ENCODE results near the gene SLC38A9.
A peak's percentile ranks its signal among the peaks of the same experiment; 100 is the strongest.
"Not testable (repeated sequence)": the region's sequence is repeated elsewhere in the genome, so short reads cannot be mapped to it uniquely, and the experiment has no call there.

The SLC38A9 gene, protein sequence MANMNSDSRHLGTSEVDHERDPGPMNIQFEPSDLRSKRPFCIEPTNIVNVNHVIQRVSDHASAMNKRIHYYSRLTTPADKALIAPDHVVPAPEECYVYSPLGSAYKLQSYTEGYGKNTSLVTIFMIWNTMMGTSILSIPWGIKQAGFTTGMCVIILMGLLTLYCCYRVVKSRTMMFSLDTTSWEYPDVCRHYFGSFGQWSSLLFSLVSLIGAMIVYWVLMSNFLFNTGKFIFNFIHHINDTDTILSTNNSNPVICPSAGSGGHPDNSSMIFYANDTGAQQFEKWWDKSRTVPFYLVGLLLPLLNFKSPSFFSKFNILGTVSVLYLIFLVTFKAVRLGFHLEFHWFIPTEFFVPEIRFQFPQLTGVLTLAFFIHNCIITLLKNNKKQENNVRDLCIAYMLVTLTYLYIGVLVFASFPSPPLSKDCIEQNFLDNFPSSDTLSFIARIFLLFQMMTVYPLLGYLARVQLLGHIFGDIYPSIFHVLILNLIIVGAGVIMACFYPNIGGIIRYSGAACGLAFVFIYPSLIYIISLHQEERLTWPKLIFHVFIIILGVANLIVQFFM

DNA sequence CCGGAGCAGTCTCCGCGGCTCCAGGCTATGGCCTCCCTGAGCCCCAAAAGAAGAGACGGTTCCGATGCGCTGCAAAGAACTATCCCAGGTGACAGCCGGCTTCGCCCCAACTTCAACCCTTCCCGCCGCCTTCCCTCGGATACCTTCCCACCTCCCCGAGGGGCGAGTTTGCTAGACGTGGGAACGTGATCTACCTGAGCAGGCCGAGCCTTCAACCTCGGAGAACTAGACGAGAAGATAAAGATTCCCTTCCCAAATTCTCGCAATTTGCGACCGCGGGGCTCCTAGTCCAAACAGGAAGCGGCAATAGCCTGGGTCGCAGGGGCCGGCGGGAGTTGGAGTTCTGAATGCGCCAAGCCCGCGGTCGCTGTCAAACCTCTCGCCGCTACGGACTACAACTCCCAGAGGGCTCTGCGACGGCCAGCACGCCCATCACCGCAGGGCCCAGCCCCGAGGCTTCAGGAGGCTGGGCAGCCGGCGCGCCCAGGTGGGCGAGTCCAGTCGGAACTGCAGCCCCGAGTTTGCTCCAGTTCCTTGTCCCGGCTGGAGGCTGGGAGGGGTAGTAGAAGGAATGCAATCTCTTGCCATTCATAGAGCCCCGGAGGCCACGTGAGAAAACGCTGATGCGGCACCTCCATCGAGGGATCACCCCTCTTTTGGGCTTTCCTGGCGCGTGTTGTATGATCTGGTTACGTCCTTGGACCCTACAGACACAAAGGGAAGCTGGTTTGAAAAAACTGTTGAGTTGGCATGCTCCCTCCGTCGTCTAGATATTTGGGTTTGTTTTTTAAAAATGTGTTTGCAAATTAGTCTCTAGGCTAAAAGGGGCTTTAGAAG, at the start of gene SLC38A9:
Gene SLC38A9, minus strand, starts transcription at position 302 of the 837 bp plus-strand sequence. CDS start 14,366 bp downstream, outside the sequence.
- peak; percentile 86 to 96 for DNase-seq

GRCh38 chr5:55761721-55762120, 49.6 kb upstream of the SLC38A9 start:
- not testable (repeated sequence) for DNase-seq

GRCh38 chr5:55758714-55759113, 46.6 kb upstream of the SLC38A9 start:
- no peak for DNase-seq

DNA sequence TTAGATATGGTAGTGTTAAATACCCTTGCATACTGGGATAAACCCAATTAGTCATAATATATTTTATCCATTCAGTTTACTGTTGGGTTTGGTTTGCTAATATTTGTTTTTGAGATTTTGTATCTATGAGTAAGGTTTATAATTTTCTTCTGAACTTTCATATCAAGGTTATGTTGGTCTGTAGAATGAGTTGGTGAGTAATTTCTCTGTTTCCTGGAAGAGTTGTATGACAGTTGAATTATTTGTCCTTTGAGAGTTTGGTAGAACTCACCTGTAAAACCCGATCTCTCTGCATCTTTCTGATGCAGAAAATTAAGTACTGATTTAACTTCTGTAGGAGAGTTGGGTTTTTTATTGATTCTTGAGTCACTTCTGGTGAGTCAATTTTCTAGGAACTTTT, 46.1 kb upstream of the SLC38A9 start:
- no peak for DNase-seq

DNA sequence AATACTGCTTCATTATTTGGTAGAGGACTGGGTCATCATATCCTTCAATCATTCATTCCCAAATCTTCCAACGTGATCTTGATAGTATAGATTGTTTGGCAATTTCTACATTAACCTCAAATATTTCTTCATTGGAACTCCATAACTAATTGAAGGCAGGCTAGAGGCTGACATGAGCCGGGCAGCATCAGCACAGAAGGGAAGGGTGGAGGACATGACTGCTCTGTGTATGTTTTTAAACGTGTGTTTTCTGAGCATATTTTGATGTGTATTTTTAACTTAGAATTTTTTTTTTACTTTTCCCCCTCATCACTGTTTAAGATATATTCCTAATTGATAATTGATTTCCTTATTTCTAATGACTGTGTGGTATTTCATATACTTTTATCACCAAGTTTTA, 38.4 kb upstream of the SLC38A9 start:
- no peak for DNase-seq

DNA sequence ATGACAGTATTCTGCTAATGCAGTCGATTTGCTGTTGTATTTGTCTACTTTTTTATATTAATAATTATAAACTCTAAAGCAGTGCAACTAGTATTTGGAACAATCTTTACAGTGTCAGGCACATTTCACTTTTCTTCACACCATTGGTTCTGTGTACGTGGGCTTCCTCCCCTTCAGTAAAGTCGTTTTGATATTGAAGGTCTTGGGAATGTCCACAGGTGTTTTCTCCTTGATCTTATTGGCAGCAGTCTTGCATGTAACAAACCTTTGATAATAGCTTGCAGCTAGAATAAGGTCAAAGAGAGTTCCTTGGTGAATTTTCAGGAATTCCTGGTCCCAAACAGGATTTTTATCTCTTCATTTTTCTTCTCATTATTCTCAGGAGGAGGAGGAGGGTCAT, 37.9 kb upstream of the SLC38A9 start:
- no peak for DNase-seq

GRCh38 chr5:55749387-55749786, 37.3 kb upstream of the SLC38A9 start:
- no peak for DNase-seq

DNA sequence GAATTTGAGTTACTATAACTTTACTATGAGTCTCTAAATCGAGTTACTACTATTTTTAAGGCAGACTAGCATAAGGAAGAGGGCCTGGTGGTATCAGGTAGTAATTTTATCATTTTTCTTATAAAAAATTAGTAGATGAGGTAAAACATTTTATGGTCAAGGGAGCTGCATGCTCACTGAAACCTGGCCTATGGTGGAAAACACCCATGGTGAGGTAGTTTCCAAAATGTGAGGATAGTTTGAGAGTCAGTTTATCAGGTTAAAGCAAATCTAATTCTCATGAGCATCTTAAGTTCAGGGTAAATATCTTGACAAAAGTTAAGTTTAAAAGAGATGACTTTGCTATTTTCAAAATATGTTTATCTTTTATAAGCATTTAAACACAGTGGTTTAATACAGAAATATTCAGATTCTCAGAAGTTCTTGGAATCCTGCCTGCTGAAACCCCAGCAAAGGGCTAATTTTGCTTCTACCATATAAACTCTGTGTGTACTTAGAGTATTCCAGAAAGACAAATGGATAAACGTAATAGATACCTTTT, 35.7 kb upstream of the SLC38A9 start:
- no peak for DNase-seq

- DNase-seq, result no peak
Observed at GRCh38 chr5:55742778-55743177, 30.7 kb upstream of the SLC38A9 start.

- no peak for DNase-seq
Observed at GRCh38 chr5:55737793-55738192, 25.7 kb upstream of the SLC38A9 start, which contains the start of gene DDX4. Gene DDX4, plus strand, starts transcription at chr5:55738061. Its CDS starts 903 bp downstream, at chr5:55738964.

GRCh38 chr5:55734658-55735057, 22.5 kb upstream of the SLC38A9 start:
- DNase-seq, result no peak

- DNase-seq, result no peak
Observed at GRCh38 chr5:55732585-55732984, 20.5 kb upstream of the SLC38A9 start.

DNA sequence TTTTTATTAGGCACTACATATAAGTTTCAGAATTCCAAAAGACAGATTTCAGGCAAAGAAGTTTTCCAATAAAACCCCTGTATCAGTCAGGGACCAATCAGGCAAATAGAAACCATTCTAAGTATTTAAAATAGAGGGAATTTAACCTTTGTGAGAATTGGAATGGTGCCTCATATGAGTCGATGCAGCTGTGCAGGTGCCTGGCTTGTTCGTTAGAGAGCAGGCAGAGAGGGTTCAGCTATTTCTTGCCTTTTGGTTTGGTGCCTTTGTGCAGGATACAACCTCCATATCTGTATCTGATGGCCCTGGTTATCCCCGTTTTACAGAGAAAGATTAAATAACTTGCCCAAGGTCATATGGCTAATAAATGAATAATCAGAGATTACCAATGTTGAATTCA, 19.7 kb upstream of the SLC38A9 start:
- DNase-seq, result no peak

GRCh38 chr5:55724281-55724680, 12.2 kb upstream of the SLC38A9 start:
- DNase-seq, result no peak

DNA sequence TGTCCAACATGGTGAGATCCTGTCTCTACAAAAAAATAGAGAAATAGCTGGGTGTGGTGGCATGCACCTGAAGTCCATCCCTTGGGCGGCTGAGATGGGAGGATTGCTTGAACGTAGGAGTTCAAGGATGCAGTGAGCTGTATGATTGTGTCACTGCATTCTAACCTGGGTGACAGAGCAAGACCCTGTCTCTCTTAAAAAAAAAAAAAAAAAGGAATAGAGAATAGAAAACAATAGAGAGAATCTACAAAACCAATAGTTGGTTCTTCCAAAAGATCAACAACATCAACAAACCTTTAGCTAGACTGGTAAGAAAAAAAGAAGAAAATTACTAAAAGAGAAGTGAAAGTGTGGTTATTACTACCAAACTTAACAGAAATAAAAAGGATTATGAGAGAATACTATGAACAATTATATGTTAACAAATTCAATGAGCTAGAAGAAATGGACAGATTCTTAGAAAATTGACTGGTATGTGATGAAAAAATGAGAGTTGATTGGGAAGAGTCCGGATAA, 8.1 kb upstream of the SLC38A9 start:
- no peak for DNase-seq

- DNase-seq, result not testable (repeated sequence)
Observed at GRCh38 chr5:55719026-55719425, 6.9 kb upstream of the SLC38A9 start.

DNA sequence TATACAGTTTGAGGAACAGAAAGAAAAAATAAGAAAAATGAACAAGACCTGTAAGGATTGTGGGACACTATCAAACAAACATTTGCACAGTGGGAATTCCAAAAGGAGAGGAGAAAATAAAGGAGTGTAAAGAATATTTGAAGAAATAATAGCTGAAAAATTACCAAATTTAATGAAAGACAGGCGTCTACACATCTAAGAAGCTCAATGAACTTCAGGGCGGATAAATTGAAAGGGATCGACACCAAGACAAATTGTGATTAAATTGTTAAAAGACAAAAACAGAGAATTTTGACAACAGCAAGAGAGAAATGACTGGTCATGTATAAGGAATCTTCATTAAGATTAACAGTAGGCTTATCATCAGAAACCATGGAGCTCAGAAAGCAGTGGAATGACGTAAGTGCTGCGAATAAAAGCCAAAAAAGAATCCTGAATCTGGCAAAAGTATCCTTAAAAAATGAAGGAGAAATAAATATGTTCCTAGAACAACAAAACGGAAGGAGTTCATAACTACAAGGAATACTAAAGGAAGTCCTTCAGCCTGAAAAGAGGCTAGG, 3.5 kb upstream of the SLC38A9 start:
- DNase-seq, result no peak

- DNase-seq, result no peak
Observed at GRCh38 chr5:55714749-55715148, 2.6 kb upstream of the SLC38A9 start.

DNA sequence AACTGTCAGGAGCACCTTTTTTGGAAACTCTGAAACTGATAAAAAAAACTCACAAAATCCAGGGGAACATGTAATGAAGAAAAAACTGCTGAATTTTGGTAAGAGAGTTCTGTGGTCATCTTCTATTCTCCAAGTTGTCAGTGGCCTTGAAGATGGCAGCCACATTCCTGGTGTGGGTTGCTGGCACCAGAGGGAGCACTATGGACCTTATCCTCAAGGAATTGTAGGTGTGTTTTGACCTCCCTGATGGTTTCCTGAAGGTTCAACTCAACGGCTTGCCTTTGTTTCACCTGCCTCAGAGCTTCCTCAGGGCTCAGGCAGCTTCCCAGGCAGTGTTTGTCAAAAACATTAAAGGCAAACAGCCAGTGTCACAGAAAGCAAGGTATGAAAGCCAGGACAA, 2.2 kb upstream of the SLC38A9 start:
- DNase-seq, result no peak

DNA sequence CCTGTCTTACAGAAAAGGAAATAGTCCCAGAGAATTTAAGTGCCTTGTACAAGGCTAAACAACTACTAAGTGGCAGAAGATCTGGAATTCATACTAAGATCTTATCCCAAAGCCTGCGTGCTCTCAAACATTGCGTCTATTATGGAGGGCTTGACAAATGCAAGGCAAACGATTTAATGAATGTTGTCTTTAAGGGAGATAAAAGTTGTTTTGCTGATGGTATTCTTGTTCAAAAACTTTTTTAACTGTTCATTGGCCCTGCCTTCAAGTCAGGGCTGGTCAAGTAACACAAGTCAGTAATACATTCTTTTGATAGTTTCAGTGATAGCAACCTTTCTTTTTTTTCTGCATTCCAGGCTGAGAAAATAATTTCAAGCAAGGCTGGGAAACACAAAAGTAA, 1.7 kb upstream of the SLC38A9 start:
- DNase-seq, result no peak

DNA sequence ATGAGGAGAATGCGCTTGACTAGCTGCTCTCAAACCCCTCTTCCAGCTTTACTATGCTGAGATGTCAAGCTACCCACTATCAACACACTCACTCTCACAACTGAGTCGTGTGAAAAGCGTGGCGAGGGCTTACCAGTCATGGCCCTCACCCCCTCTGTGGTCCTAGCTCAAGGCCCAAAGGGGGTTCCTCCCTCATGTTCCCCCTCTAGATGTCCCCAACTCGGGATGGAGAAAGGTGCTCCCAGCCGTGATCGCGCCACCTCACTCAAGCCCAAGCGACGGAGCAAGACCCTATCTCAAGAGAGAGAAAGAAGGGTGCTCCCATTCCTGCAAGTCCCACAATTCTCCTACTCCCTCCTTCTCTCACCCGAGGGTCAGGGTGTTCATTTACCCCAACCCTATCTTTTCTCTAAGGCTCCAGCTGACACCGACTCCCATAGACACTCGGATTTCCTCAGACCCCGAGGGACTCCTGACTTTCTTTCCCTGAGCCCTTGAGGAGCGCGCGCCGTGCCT, 559 bp downstream of the SLC38A9 start:
- DNase-seq, result no peak

DNA sequence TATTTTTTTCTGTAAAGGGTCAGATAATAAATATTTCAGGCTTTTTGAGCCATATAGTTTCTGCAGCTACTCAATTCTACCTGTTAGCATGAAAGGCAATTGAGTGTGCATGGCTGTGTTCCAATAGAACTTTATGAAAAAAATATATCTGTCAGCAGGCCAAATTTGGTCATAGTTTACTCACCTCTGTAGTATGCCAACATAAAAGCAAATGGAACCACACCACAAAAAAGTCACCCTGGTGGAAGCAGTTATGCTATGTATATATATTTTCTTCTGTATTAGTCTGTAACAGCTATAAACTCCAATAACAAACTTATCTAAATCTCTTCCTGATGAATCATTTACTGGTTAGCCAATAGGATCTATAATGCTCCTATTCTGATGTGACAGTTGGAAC, 3.4 kb downstream of the SLC38A9 start:
- no peak for DNase-seq

DNA sequence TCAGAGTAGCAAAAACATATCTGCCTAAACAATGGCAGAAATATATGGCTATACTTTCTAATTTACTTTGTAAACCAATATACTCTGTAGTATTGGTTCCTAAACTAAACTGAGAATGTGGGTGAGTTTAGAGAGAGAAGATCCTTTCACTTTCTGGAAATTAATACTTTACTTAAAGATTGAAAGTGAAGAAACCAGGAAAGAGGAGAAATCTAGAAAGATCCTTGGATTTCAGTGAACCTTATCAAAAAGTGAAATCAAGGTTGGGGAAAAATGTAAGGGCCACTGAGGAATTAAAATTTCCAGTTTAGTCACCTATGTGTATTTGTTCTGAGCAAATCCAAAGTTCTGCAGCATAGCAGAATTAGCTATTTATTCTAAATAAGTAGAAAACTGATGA, 5.9 kb downstream of the SLC38A9 start:
- DNase-seq, result no peak
